Measurements from ENCODE around the gene RNF222. TPM values are rescaled to one million over a fixed set of nuclear protein-coding genes. Genes with fewer than 3 reads are reported as not detected.

The RNF222 gene
- total RNA-seq, 1 experiment from 2014 or later = 0.09 TPM

- H2BK15ac ChIP-seq (ENCODE audit: low read depth, low read length) = no peak overlapping the region
- no peak overlapping the region for H4K91ac ChIP-seq (ENCODE audit: insufficient read length, low read depth, low read length)
- no peak overlapping the region for H2BK12ac ChIP-seq (ENCODE audit: insufficient read length, low read depth, low read length)
- no peaks in the 10 kb centered on the region for H3K9me3 ChIP-seq (ENCODE audit: control insufficient read depth, low read depth, low read length)
- no peaks in the 10 kb centered on the region for H3K23me2 ChIP-seq (ENCODE audit: insufficient read length, low read depth, low read length, poor library complexity, severe bottlenecking)
- H3T11ph ChIP-seq (ENCODE audit: low read length) = no peak overlapping the region
- H3K4me2 ChIP-seq (ENCODE audit: insufficient read depth, insufficient read length, low read length) = no peak overlapping the region
- H3K18ac ChIP-seq (ENCODE audit: insufficient read length, low read depth, low read length) = no peak overlapping the region
- peaks cover 2% of the 10 kb centered on the region for H3K79me1 ChIP-seq (ENCODE audit: insufficient read depth, low read depth, low read length, poor library complexity, severe bottlenecking)
- WGBS (ENCODE audit: extremely low coverage, insufficient read length, low lambda C conversion rate) = no CpG with 5 or more reads among the region's 2 CpGs
- no peak overlapping the region for H2BK20ac ChIP-seq (ENCODE audit: low read depth, low read length, poor library complexity, severe bottlenecking)
- no peaks in the 10 kb centered on the region for H4K20me1 ChIP-seq (ENCODE audit: control insufficient read depth, insufficient read depth, insufficient read length)
- H3K56ac ChIP-seq (ENCODE audit: insufficient read length, low read depth, low read length) = no peak overlapping the region
- H2BK120ac ChIP-seq (ENCODE audit: low read depth, low read length, poor library complexity, severe bottlenecking) = no peak overlapping the region
- no peak overlapping the region for H3K27ac ChIP-seq (ENCODE audit: insufficient read length, low read depth, low read length)
- Mint-ChIP-seq H3K4me1 (peaks cover 6 to 9% of the 10 kb centered on the region in 2 experiments; a peak in 3 of 4 replicates), H3K27ac (no peak overlapping the region), H3K36me3 (ENCODE audit: insufficient read depth in 1 of 3, low read depth in 3 of 3) (peaks cover 5 to 22% (median 14%) of the 10 kb centered on the region in 3 experiments; a peak in 5 of 7 replicates), H3K9me3 (no peaks in the 10 kb centered on the region), H3K27me3 (ENCODE audit: low read depth) (no peaks in the 10 kb centered on the region), H3K4me3 (no peak overlapping the region)
- peaks cover 11% of the 10 kb centered on the region; the same call in 1 of the 2 replicates for H3K79me2 ChIP-seq (ENCODE audit: insufficient read depth, low read length)
- TF ChIP-seq CTCF (conservative IDR thresholded peaks at IDR 0.05) = no peak
- H3K9ac ChIP-seq (ENCODE audit: extremely low read depth, insufficient read length, low read length) = no peak overlapping the region
- H3K14ac ChIP-seq (ENCODE audit: insufficient read depth, low read length) = no peak overlapping the region
- H3K27me3 ChIP-seq (ENCODE audit: insufficient read depth, low read length) = no peaks in the 10 kb centered on the region
- H2AFZ ChIP-seq (ENCODE audit: low read length) = no peak overlapping the region
- no peak overlapping the region for H3K4ac ChIP-seq (ENCODE audit: low read depth, low read length)
- H4K5ac ChIP-seq (ENCODE audit: insufficient read length, low read depth, low read length) = no peak overlapping the region
- no peak overlapping the region for H2AK5ac ChIP-seq (ENCODE audit: insufficient read length, low read length)
- H3K23ac ChIP-seq (ENCODE audit: insufficient read length, low read depth, low read length) = no peak overlapping the region
- no peak overlapping the region for H4K8ac ChIP-seq (replicated peaks; ENCODE audit: insufficient read length, low read depth, low read length)
- no peak for DNase-seq
- no peak overlapping the region for H2BK5ac ChIP-seq (ENCODE audit: insufficient read length, low read length)
- no peaks in the 10 kb centered on the region for H3K4me1 ChIP-seq (ENCODE audit: insufficient read depth, low read length)
Observed at GRCh38 chr17:8442310-8442709, 44.7 kb upstream of the RNF222 start.

Data from H9 (cell line).